ENCODE data around the gene RIPPLY1. TPM values are rescaled to one million over a fixed set of nuclear protein-coding genes. Genes with fewer than 3 reads are reported as not detected.
A peak's percentile ranks its signal among the peaks of the same experiment; 100 is the strongest.
"Not testable (repeated sequence)": the region's sequence is repeated elsewhere in the genome, so short reads cannot be mapped to it uniquely, and the experiment has no call there.

Gene RIPPLY1
- polyA plus RNA-seq, 1 of the 3 experiments (the other 2 are of a cell fraction) = 0.08 TPM

- POLR2A ChIA-PET = no interaction called here
- no peaks in the 10 kb centered on the region for H3K36me3 ChIP-seq (replicated peaks in 1 of 2; ENCODE audit: control insufficient read depth in 1 of 2, insufficient read depth in 2 of 2, low read length in 1 of 2)
- TF ChIP-seq RAD21 (IDR thresholded peaks at IDR 0.05; ENCODE audit: low read length) = peak; percentile 62
- peak; percentile 36 for TF ChIP-seq SMC3 (IDR thresholded peaks at IDR 0.05; ENCODE audit: low read depth, low read length)
- no peak for TF ChIP-seq NRF1 (IDR thresholded peaks at IDR 0.05; ENCODE audit: low read depth, low read length)
- TF ChIP-seq PBX3 (IDR thresholded peaks at IDR 0.05) = no peak
- TF ChIP-seq CTCF (IDR thresholded peaks at IDR 0.05) = peak; percentile 84
- TF ChIP-seq FOXJ3 (CRISPR knock-in tag; IDR thresholded peaks at IDR 0.05) = no peak
- TF ChIP-seq ZBTB33 (IDR thresholded peaks at IDR 0.05; ENCODE audit: borderline replicate concordance, low read depth) = no peak
- no peak for TF ChIP-seq IRF3 (IDR thresholded peaks at IDR 0.05; ENCODE audit: low read depth, low read length)
- TF ChIP-seq TEAD4 (IDR thresholded peaks at IDR 0.05; ENCODE audit: borderline replicate concordance, insufficient read depth) = no peak
- TF ChIP-seq YY1 (IDR thresholded peaks at IDR 0.05; ENCODE audit: low read depth) = no peak
- TF ChIP-seq GATA2 (CRISPR knock-in tag; IDR thresholded peaks at IDR 0.05) = no peak
- no peak for TF ChIP-seq FOXM1 (IDR thresholded peaks at IDR 0.05; ENCODE audit: low read depth)
- no peak for TF ChIP-seq JUND (IDR thresholded peaks at IDR 0.05)
- TF ChIP-seq USF2 (IDR thresholded peaks at IDR 0.05; ENCODE audit: borderline replicate concordance, low read depth, low read length) = no peak
- H3K27ac ChIP-seq (ENCODE audit: low read depth in 2 of 2, low read length in 1 of 2) = no peak overlapping the region
- WGBS (ENCODE audit: low lambda C conversion rate) = 0% methylated on average over 2 of the region's 2 CpGs
- peaks cover 34% of the 10 kb centered on the region; the same call in 1 of the 2 replicates for H3K27me3 ChIP-seq (ENCODE audit: insufficient read depth)
- no peak overlapping the region for H3K4me2 ChIP-seq
- H3K9me3 ChIP-seq = no peaks in the 10 kb centered on the region
- H3K4me3 ChIP-seq (ENCODE audit: low read depth in 2 of 2, low read length in 1 of 2) = no peak overlapping the region
- no peak overlapping the region for H2AFZ ChIP-seq (ENCODE audit: low read depth)
- H3K79me2 ChIP-seq (ENCODE audit: insufficient read depth) = no peaks in the 10 kb centered on the region
- no peaks in the 10 kb centered on the region for H4K20me1 ChIP-seq (ENCODE audit: insufficient read depth)
- no peaks in the 10 kb centered on the region for H3F3A ChIP-seq (replicated peaks; ENCODE audit: insufficient read depth)
- H3K4me1 ChIP-seq (ENCODE audit: control insufficient read depth in 1 of 2, insufficient read depth in 2 of 2, low read depth in 1 of 2, low read length in 1 of 2) = no peaks in the 10 kb centered on the region
- H3K9ac ChIP-seq = no peak overlapping the region
- CTCF ChIA-PET = interaction anchor here (0.6 to 5.3 kb wide), 12 partner anchors 9 to 1504 kb away, joined by 3 to 47 read pairs (median 6); partner anchors contain the start of genes NCBP2L and TSC22D3
- DNase-seq = peak; percentile 10
- no peaks in the 10 kb centered on the region for H3K9me2 ChIP-seq
Measured at GRCh38 chrX:106874075-106874474, 29.1 kb downstream of the RIPPLY1 start.

GRCh38 chrX:106872796-106873195 lies 30.3 kb downstream of the RIPPLY1 start:
- 32% methylated on average over 2 of the region's 2 CpGs for WGBS (ENCODE audit: low lambda C conversion rate)
- not testable (repeated sequence) for H3K36me3 ChIP-seq (replicated peaks in 1 of 2; ENCODE audit: control insufficient read depth in 1 of 2, insufficient read depth in 2 of 2, low read length in 1 of 2)

More at GRCh38 chrX:106872796-106873195, 30.3 kb downstream of the RIPPLY1 start:
- H3K9me2 ChIP-seq; H3K79me2 ChIP-seq (ENCODE audit: insufficient read depth); H3K4me2 ChIP-seq; H2AFZ ChIP-seq (ENCODE audit: low read depth); H4K20me1 ChIP-seq (ENCODE audit: insufficient read depth); POLR2A ChIA-PET; H3K4me3 ChIP-seq (ENCODE audit: low read depth in 2 of 2, low read length in 1 of 2); H3K4me1 ChIP-seq (ENCODE audit: control insufficient read depth in 1 of 2, insufficient read depth in 2 of 2, low read depth in 1 of 2, low read length in 1 of 2); H3K27ac ChIP-seq (ENCODE audit: low read depth in 2 of 2, low read length in 1 of 2); H3K9me3 ChIP-seq; DNase-seq; H3K9ac ChIP-seq; H3F3A ChIP-seq (replicated peaks; ENCODE audit: insufficient read depth): not testable (repeated sequence)
- CTCF ChIA-PET = interaction anchor here (3.5 to 5.3 kb wide), 2 partner anchors 10 to 20 kb away, joined by 33 to 47 read pairs; no protein-coding TSS in a partner anchor
- peaks cover 38% of the 10 kb centered on the region; the same call in 1 of the 2 replicates for H3K27me3 ChIP-seq (ENCODE audit: insufficient read depth)

All from SK-N-SH (cell line).